Measurements from ENCODE around the gene SLC35G3. TPM values are rescaled to one million over a fixed set of nuclear protein-coding genes. Genes with fewer than 3 reads are reported as not detected.

Gene SLC35G3
- polyA plus RNA-seq, 1 of the 3 experiments (the other 2 are of a cell fraction): not detected

GRCh38 chr17:35170968-35171771 is 23.0 kb downstream of the SLC35G3 start:
- DNase-seq: no peak
- H3K27me3 ChIP-seq (ENCODE audit: insufficient read depth): peaks cover 65% of the 10 kb centered on the region; the same call in 1 of the 2 replicates

GRCh38 chr17:35169835-35170363 is 24.3 kb downstream of the SLC35G3 start:
- H3K9ac ChIP-seq: no peak overlapping the region
- H3K4me1 ChIP-seq (ENCODE audit: control insufficient read depth in 1 of 2, insufficient read depth in 2 of 2, low read depth in 1 of 2, low read length in 1 of 2): no peaks in the 10 kb centered on the region
- H3K9me3 ChIP-seq: no peaks in the 10 kb centered on the region
- H3K4me3 ChIP-seq (ENCODE audit: low read depth in 2 of 2, low read length in 1 of 2): no peak overlapping the region
- H3K27me3 ChIP-seq (ENCODE audit: insufficient read depth): peaks cover 61% of the 10 kb centered on the region; the same call in 1 of the 2 replicates
- WGBS (ENCODE audit: low lambda C conversion rate): 37% methylated on average over 15 of the region's 17 CpGs
- H3K27ac ChIP-seq (ENCODE audit: low read depth in 2 of 2, low read length in 1 of 2): no peak overlapping the region
- H3F3A ChIP-seq (replicated peaks; ENCODE audit: insufficient read depth): no peaks in the 10 kb centered on the region
- H2AFZ ChIP-seq (ENCODE audit: low read depth): no peak overlapping the region
- H3K9me2 ChIP-seq: no peaks in the 10 kb centered on the region
- POLR2A ChIA-PET: no interaction called here
- no peaks in the 10 kb centered on the region for H3K36me3 ChIP-seq (replicated peaks in 1 of 2; ENCODE audit: control insufficient read depth in 1 of 2, insufficient read depth in 2 of 2, low read length in 1 of 2)
- H4K20me1 ChIP-seq (ENCODE audit: insufficient read depth): no peaks in the 10 kb centered on the region
- no peak for DNase-seq
- CTCF ChIA-PET: interaction anchor here (0.6 to 1.3 kb wide), 5 partner anchors 9 to 1092 kb away, joined by 3 to 4 read pairs (median 3); no protein-coding TSS in a partner anchor
- H3K79me2 ChIP-seq (ENCODE audit: insufficient read depth): no peaks in the 10 kb centered on the region
- no peak overlapping the region for H3K4me2 ChIP-seq
- TF ChIP-seq POLR2AphosphoS5 (IDR thresholded peaks at IDR 0.05; ENCODE audit: low read depth, low read length) (no peak), MAX (IDR thresholded peaks at IDR 0.05; ENCODE audit: low read depth) (no peak), ZBTB33 (IDR thresholded peaks at IDR 0.05; ENCODE audit: borderline replicate concordance, low read depth) (no peak), RAD21 (IDR thresholded peaks at IDR 0.05; ENCODE audit: low read length) (no peak), FOXJ3 (CRISPR knock-in tag; IDR thresholded peaks at IDR 0.05) (no peak), TAF1 (IDR thresholded peaks at IDR 0.05; ENCODE audit: borderline replicate concordance, low read depth, low read length) (no peak), JUND (IDR thresholded peaks at IDR 0.05) (no peak), USF1 (IDR thresholded peaks at IDR 0.05; ENCODE audit: borderline replicate concordance, low read depth) (no peak), ELF1 (IDR thresholded peaks at IDR 0.05) (no peak), CTCF (IDR thresholded peaks at IDR 0.05) (no peak)

More at GRCh38 chr17:35170968-35171771, 23.0 kb downstream of the SLC35G3 start:
- Histone ChIP-seq H3F3A (replicated peaks; ENCODE audit: insufficient read depth) (no peaks in the 10 kb centered on the region), H3K79me2 (ENCODE audit: insufficient read depth) (no peaks in the 10 kb centered on the region), H3K36me3 (replicated peaks in 1 of 2; ENCODE audit: control insufficient read depth in 1 of 2, insufficient read depth in 2 of 2, low read length in 1 of 2) (no peaks in the 10 kb centered on the region), H4K20me1 (ENCODE audit: insufficient read depth) (no peaks in the 10 kb centered on the region), H3K27ac (ENCODE audit: low read depth in 2 of 2, low read length in 1 of 2) (no peak overlapping the region), H3K9me3 (no peaks in the 10 kb centered on the region), H2AFZ (ENCODE audit: low read depth) (no peak overlapping the region), H3K9me2 (no peaks in the 10 kb centered on the region), H3K9ac (no peak overlapping the region), H3K4me1 (ENCODE audit: control insufficient read depth in 1 of 2, insufficient read depth in 2 of 2, low read depth in 1 of 2, low read length in 1 of 2) (no peaks in the 10 kb centered on the region), H3K4me2 (no peak overlapping the region), H3K4me3 (ENCODE audit: low read depth in 2 of 2, low read length in 1 of 2) (no peak overlapping the region)
- TF ChIP-seq CTCF (IDR thresholded peaks at IDR 0.05) (peak; percentile 47), USF1 (IDR thresholded peaks at IDR 0.05; ENCODE audit: borderline replicate concordance, low read depth) (no peak)
- ChIA-PET POLR2A (no interaction called here), CTCF (interaction anchor here (0.9 to 1.3 kb wide), 3 partner anchors 10 to 368 kb away, joined by 3 to 4 read pairs (median 3); no protein-coding TSS in a partner anchor)
- WGBS (ENCODE audit: low lambda C conversion rate): 28% methylated on average over 18 of the region's 18 CpGs
